Neural cell (in vitro differentiated cells): ENCODE results near the gene HNRNPA1L2. TPM values are rescaled to one million over a fixed set of nuclear protein-coding genes. Genes with fewer than 3 reads are reported as not detected.
"Not testable (repeated sequence)": the region's sequence is repeated elsewhere in the genome, so short reads cannot be mapped to it uniquely, and the experiment has no call there.

Experiments
- H2AFZ ChIP-seq: fragments of 200-600, 300-800 bp; sonication (generic), shearing (Covaris generic); 2 replicates; pipeline ENCODE4 v1.6.0; 2014; ENCODE audit warnings: low read depth, mild to moderate bottlenecking, antibody characterized with exemption, low read length, moderate library complexity
- H3F3A ChIP-seq: fragments of 200-600 bp; shearing (Covaris generic); 2 replicates; pipeline ENCODE4 v1.6.1; 2016; ENCODE audit warnings: mild to moderate bottlenecking, moderate library complexity, mixed read lengths, antibody characterized with exemption, low read length; ENCODE audit not compliant: insufficient read depth, poor library complexity, severe bottlenecking
- H3K27ac ChIP-seq: fragments of 200-600, 300-800 bp; sonication (generic), shearing (Covaris generic); 2 replicates; pipeline ENCODE4 v1.5.1; 2014; ENCODE audit warnings: mild to moderate bottlenecking, low read length, moderate library complexity
- H3K27me3 ChIP-seq: fragments of 300-800, 200-600 bp; sonication (generic), shearing (Covaris generic); 2 replicates; pipeline ENCODE4 v1.6.0; 2014; ENCODE audit warnings: mild to moderate bottlenecking, low read depth, low read length, moderate library complexity; ENCODE audit not compliant: insufficient read depth
- H3K36me3 ChIP-seq: fragments of 300-800, 200-600 bp; sonication (generic), shearing (Covaris generic); 2 replicates; pipeline ENCODE4 v1.5.1; 2014; ENCODE audit warnings: mild to moderate bottlenecking, antibody characterized with exemption, low read length, moderate library complexity; ENCODE audit not compliant: insufficient read depth
- H3K4me2 ChIP-seq: fragments of 300-800, 200-600 bp; sonication (generic), shearing (Covaris generic); 2 replicates; pipeline ENCODE4 v1.6.0; 2014; ENCODE audit warnings: mild to moderate bottlenecking, low read length
- H3K4me3 ChIP-seq: fragments of 300-800, 200-600 bp; sonication (generic), shearing (Covaris generic); 2 replicates; pipeline ENCODE4 v1.5.1; 2014; ENCODE audit warnings: mild to moderate bottlenecking, low read length, moderate library complexity
- H3K79me2 ChIP-seq: fragments of 200-600 bp; shearing (Covaris generic); replicated peaks from 2 replicates; pipeline ENCODE4 v1.6.0; 2014; ENCODE audit warnings: mild to moderate bottlenecking, low read length, moderate library complexity; ENCODE audit not compliant: insufficient read depth
- H3K9ac ChIP-seq: fragments of 300-800, 200-600 bp; sonication (generic), shearing (Covaris generic); 2 replicates; pipeline ENCODE4 v1.6.1; 2016; ENCODE audit warnings: mild to moderate bottlenecking, low read length, mixed read lengths
- H3K9me2 ChIP-seq: fragments of 200-600 bp; shearing (Covaris generic); 2 replicates; pipeline ENCODE4 v1.6.1; 2016; ENCODE audit warnings: mild to moderate bottlenecking, low read length, mixed read lengths; ENCODE audit not compliant: insufficient read depth
- H3K9me3 ChIP-seq: fragments of 200-600, 300-800 bp; sonication (generic), shearing (Covaris generic); 2 replicates; pipeline ENCODE4 v1.6.1; 2016; ENCODE audit warnings: mild to moderate bottlenecking, mixed run types, low read length, moderate library complexity, mixed read lengths
- H4K20me1 ChIP-seq: fragments of 200-600 bp; shearing (Covaris generic); 2 replicates; pipeline ENCODE4 v1.6.1; 2016; ENCODE audit warnings: mild to moderate bottlenecking, mixed run types; ENCODE audit not compliant: insufficient read depth
- TAF1 ChIP-seq: IDR thresholded peaks from 2 replicates; pipeline ENCODE4 v1.6.1; 2012; ENCODE audit warnings: low read depth
- polyA plus RNA-seq: library from polyadenylated mRNA; depleted of rRNA; stranded (reverse); fragments of >200 nt; gene quantifications from 2 replicates; pipeline ENCODE4 v1.2.3, GENCODE V29; 2014
- TF ChIP-seq, protein P1 (sequence below): fragments of 450-650 bp; IDR thresholded peaks from 2 replicates; pipeline ENCODE4 v1.5.1; 2014; ENCODE audit warnings: antibody characterized with exemption, mild to moderate bottlenecking, moderate library complexity; ENCODE audit not compliant: poor library complexity, severe bottlenecking
- TF ChIP-seq, protein P2 (sequence below): IDR thresholded peaks from 2 replicates; pipeline ENCODE4 v1.6.1; 2012; ENCODE audit warnings: borderline replicate concordance

The HNRNPA1L2 gene
- polyA plus RNA-seq, 1 donor from 2014 or later: 21.2 TPM

DNA sequence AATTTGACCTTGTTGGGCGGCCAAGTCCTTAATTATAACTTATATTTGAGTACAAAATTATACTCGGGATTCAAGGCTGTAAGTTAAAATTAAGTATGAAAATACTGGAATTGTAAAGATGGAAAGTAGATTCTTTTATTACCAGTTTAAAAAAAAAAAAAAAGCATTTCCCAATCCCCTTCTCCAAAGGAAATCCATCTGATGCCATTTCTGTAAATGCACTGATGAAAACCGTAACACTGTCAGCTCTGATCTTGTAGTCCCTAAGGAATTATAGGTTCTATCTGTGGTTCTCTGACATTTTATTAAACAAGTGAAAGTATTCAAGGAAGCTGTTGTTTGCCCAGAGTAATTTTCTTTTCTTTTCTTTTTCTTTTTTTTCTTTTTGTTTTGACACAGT, 41.6 kb upstream of the HNRNPA1L2 start:
- Histone ChIP-seq H3K27me3 (peaks cover 20% of the 10 kb centered on the region), H3F3A (no peaks in the 10 kb centered on the region), H3K4me3 (no peak overlapping the region), H3K9ac (no peak overlapping the region), H4K20me1 (no peaks in the 10 kb centered on the region), H3K9me3 (no peaks in the 10 kb centered on the region), H3K27ac (no peak overlapping the region), H3K9me2 (no peaks in the 10 kb centered on the region), H3K4me2 (no peak overlapping the region), H3K36me3 (no peaks in the 10 kb centered on the region), H2AFZ (no peak overlapping the region), H3K79me2 (no peaks in the 10 kb centered on the region)
- TF ChIP-seq, protein P1, sequence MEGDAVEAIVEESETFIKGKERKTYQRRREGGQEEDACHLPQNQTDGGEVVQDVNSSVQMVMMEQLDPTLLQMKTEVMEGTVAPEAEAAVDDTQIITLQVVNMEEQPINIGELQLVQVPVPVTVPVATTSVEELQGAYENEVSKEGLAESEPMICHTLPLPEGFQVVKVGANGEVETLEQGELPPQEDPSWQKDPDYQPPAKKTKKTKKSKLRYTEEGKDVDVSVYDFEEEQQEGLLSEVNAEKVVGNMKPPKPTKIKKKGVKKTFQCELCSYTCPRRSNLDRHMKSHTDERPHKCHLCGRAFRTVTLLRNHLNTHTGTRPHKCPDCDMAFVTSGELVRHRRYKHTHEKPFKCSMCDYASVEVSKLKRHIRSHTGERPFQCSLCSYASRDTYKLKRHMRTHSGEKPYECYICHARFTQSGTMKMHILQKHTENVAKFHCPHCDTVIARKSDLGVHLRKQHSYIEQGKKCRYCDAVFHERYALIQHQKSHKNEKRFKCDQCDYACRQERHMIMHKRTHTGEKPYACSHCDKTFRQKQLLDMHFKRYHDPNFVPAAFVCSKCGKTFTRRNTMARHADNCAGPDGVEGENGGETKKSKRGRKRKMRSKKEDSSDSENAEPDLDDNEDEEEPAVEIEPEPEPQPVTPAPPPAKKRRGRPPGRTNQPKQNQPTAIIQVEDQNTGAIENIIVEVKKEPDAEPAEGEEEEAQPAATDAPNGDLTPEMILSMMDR: no peak
- no peak for TF ChIP-seq TAF1
- TF ChIP-seq, protein P2, sequence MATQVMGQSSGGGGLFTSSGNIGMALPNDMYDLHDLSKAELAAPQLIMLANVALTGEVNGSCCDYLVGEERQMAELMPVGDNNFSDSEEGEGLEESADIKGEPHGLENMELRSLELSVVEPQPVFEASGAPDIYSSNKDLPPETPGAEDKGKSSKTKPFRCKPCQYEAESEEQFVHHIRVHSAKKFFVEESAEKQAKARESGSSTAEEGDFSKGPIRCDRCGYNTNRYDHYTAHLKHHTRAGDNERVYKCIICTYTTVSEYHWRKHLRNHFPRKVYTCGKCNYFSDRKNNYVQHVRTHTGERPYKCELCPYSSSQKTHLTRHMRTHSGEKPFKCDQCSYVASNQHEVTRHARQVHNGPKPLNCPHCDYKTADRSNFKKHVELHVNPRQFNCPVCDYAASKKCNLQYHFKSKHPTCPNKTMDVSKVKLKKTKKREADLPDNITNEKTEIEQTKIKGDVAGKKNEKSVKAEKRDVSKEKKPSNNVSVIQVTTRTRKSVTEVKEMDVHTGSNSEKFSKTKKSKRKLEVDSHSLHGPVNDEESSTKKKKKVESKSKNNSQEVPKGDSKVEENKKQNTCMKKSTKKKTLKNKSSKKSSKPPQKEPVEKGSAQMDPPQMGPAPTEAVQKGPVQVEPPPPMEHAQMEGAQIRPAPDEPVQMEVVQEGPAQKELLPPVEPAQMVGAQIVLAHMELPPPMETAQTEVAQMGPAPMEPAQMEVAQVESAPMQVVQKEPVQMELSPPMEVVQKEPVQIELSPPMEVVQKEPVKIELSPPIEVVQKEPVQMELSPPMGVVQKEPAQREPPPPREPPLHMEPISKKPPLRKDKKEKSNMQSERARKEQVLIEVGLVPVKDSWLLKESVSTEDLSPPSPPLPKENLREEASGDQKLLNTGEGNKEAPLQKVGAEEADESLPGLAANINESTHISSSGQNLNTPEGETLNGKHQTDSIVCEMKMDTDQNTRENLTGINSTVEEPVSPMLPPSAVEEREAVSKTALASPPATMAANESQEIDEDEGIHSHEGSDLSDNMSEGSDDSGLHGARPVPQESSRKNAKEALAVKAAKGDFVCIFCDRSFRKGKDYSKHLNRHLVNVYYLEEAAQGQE: no peak

DNA sequence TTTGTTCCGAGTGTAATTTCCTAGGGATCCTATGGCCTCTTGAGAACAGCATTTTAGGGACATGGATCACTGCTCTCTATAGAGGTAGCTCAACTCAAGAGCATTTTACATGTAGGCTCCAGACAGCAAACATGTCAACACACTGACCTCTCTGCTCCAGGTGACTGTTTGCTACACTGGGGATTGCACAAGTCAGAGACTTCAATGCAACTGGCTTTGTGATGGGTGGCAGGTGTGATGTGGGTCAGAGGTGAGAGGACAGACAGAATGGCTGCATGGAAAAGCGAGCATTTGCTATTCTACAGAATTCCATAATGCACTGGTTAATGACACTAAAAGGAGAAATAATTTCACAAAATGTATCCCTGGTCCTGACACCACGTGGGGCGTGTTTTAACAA, 38.9 kb upstream of the HNRNPA1L2 start:
- H3K9me3 ChIP-seq, H3K27ac ChIP-seq, H3K9ac ChIP-seq, H3K36me3 ChIP-seq, H4K20me1 ChIP-seq, H3F3A ChIP-seq, H3K4me2 ChIP-seq, H2AFZ ChIP-seq, H3K79me2 ChIP-seq, H3K9me2 ChIP-seq, H3K4me3 ChIP-seq: not testable (repeated sequence)
- peaks cover 20% of the 10 kb centered on the region for H3K27me3 ChIP-seq

DNA sequence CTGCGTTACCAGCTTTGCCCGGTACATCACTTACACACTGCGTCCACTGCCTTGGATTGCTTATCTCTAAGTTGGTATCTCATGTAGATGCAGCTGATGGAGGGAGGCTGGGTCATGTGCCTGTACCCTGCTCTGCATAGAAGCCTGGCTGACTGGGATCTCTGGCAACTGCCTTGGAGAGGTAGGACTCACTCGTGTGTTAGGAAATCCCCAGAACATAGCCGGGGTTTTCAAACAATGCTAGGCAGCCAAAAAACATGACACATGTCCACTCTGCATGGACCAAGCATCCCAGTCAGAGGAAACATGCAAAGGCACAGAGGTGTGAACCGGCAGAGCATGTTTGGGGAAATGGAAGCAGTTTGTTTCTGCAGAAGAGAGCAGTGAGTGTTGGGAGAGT, 36.1 kb upstream of the HNRNPA1L2 start:
- not testable (repeated sequence) for H3K9me3 ChIP-seq, H3K27me3 ChIP-seq, H3F3A ChIP-seq, H3K4me2 ChIP-seq, H3K79me2 ChIP-seq, H3K9me2 ChIP-seq, H3K4me3 ChIP-seq, H4K20me1 ChIP-seq, H2AFZ ChIP-seq, H3K36me3 ChIP-seq, H3K9ac ChIP-seq, H3K27ac ChIP-seq

DNA sequence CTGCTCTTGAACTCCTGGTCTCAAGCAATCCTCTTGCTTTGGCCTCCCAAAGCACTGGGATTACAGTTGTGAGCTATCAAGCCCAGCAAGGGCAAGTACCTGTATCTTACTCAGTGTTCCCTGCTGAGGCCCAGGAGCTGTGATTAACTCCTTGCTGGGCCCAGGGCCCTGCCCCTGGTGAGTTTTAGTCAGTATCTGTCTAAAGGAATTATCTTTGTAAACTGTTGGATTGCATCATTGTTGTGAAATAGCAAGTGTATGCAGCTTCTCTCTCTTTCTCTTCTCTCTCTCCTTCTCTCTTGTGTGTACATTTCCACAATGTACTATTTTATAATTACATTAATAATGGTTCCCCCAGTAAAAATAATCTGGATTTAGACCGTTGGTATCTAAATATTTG, 35.4 kb upstream of the HNRNPA1L2 start:
- H2AFZ ChIP-seq, H3F3A ChIP-seq, H3K4me3 ChIP-seq, H3K9ac ChIP-seq, H3K9me2 ChIP-seq, H3K27me3 ChIP-seq, H3K36me3 ChIP-seq, H3K79me2 ChIP-seq, H4K20me1 ChIP-seq, H3K27ac ChIP-seq, H3K4me2 ChIP-seq, H3K9me3 ChIP-seq: not testable (repeated sequence)

DNA sequence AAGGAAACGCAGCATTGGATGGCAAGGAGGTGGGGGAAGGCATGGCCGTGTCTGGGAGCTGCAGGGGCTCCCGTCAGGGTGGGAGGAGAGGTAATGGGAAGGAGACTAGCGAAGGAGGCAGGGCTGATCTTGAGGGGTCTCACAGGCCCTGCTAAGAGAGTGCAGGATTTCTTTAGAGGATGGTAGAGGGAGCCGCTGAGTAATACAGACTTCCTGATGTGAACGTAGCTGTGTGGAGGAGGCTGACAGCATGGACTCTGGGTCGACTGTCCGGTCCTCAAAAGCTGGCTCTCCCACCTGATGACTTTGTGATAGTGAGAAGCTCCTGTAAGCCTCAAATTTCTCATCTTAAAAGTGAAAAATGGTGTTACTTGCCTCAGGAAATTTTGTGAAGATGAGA, 34.0 kb upstream of the HNRNPA1L2 start:
- not testable (repeated sequence) for H3K9me2 ChIP-seq, H3K27ac ChIP-seq, H3K4me3 ChIP-seq, H3K4me2 ChIP-seq, H4K20me1 ChIP-seq, H3K36me3 ChIP-seq, H3K79me2 ChIP-seq, H3K9me3 ChIP-seq, H3F3A ChIP-seq, H3K27me3 ChIP-seq, H3K9ac ChIP-seq, H2AFZ ChIP-seq
